Measurements from ENCODE around the gene AGXT. TPM values are rescaled to one million over a fixed set of nuclear protein-coding genes. Genes with fewer than 3 reads are reported as not detected.

AGXT gene
- total RNA-seq, 2 donors from 2014 or later = 0.59 to 3.0 TPM

GRCh38 chr2:240919161-240919781, 50.6 kb downstream of the AGXT start:
- ATAC-seq = no peak
- DNase-seq = peak; percentile 3 to 6
- intact Hi-C loops (cut with DNase I, micrococcal nuclease) = no loop called here

- peak; percentile 1 to 18 for DNase-seq
- intact Hi-C loops (cut with DNase I, micrococcal nuclease) = no loop called here
Measured at GRCh38 chr2:240919786-240920782, 51.5 kb downstream of the AGXT start.

DNA sequence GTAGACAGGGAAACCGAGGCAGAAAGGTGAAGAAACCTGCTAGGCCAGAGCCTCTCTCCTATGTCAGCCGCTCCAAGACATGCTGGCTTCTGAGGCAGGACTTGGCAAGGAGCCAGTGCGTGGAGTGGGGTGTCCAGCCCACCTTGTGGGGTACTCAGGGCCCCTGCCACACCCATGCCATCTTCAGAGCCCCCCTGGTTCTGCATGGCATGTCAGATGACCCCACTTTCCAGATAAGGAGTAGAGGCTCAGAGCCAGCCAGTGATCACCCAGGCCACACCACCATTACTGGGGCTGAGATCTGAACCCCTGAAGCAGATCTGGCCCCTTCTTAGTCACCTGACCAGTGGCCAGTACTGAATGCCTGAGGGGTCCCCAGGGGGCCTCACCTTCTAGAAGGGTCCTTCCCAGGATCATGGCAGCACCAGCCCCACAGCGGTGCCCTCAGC, 52.2 kb downstream of the AGXT start:
- intact Hi-C loops (cut with DNase I, micrococcal nuclease) = no loop called here
- no peak for ATAC-seq
- DNase-seq = peak; percentile 5 to 8

More at GRCh38 chr2:240919786-240920782, 51.5 kb downstream of the AGXT start:
- no peak for ATAC-seq

- peak; percentile 22 to 32 for DNase-seq
- no peak for ATAC-seq
- intact Hi-C loops (cut with DNase I, micrococcal nuclease) = no loop called here
Measured at GRCh38 chr2:240921311-240921994, 52.8 kb downstream of the AGXT start.

DNA sequence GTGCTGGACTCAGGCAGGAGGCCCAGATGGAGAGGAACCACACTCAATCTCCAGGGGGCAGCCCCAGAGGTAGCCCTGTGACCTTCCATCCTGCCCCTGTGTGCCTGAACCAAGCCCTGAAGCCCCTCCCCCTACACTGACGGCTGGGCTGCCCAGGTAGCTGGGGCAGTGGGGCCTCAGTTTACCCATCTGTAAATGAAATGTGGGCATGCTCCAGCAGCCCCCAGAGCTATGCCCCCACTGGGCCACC, 53.3 kb downstream of the AGXT start:
- ATAC-seq (no peak), DNase-seq (peak in 1 of 2 donors; percentile 22)
- intact Hi-C loops (cut with DNase I, micrococcal nuclease) = no loop called here

DNA sequence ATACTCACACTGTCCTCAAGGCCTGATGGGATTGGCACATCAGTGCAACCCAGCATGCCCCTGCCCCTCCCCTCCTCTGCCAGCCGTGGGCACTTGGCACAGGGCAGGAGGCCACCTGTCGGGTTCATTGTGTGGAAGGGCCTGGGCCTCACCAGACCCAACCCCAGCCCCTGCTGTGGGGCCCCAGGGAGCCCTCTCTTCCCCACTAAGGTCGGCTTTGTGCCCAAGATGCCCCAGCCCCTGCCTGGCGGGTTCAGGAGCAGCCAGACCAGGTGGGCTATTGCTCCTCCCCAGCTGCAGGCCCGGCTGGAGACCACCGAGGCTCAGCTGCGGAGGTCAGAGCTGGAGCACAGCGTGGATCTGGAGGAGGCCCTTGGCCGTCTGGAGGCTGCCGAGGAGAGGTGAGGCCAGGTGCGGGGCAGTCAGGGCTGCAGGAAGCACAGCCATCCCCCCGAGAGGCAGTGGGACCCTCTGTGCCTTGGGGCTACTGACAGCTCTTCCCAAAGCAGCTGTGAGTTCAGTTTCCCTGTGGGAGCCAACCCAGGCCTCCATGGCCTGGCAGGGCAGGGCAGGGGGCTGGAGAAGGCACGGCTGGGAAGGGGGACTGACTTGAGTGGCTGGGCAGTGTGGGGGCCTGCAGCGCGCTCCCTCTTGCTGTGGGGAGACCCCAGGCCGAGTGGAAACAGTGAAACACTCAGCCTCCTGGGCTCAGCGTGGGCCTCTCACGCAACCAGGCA, 53.8 kb downstream of the AGXT start:
- DNase-seq (peak in 1 of 2 donors; percentile 12), ATAC-seq (no peak)
- intact Hi-C loops (cut with DNase I, micrococcal nuclease) = no loop called here

- ATAC-seq (no peak), DNase-seq (peak; percentile 3 to 15)
- intact Hi-C loops (cut with DNase I, micrococcal nuclease) = no loop called here
Measured at GRCh38 chr2:240922982-240923537, 54.4 kb downstream of the AGXT start.

GRCh38 chr2:240925191-240925567, 56.6 kb downstream of the AGXT start:
- no peak for ATAC-seq
- DNase-seq = peak in 1 of 2 donors; percentile 12
- intact Hi-C loops (cut with DNase I, micrococcal nuclease) = no loop called here

DNA sequence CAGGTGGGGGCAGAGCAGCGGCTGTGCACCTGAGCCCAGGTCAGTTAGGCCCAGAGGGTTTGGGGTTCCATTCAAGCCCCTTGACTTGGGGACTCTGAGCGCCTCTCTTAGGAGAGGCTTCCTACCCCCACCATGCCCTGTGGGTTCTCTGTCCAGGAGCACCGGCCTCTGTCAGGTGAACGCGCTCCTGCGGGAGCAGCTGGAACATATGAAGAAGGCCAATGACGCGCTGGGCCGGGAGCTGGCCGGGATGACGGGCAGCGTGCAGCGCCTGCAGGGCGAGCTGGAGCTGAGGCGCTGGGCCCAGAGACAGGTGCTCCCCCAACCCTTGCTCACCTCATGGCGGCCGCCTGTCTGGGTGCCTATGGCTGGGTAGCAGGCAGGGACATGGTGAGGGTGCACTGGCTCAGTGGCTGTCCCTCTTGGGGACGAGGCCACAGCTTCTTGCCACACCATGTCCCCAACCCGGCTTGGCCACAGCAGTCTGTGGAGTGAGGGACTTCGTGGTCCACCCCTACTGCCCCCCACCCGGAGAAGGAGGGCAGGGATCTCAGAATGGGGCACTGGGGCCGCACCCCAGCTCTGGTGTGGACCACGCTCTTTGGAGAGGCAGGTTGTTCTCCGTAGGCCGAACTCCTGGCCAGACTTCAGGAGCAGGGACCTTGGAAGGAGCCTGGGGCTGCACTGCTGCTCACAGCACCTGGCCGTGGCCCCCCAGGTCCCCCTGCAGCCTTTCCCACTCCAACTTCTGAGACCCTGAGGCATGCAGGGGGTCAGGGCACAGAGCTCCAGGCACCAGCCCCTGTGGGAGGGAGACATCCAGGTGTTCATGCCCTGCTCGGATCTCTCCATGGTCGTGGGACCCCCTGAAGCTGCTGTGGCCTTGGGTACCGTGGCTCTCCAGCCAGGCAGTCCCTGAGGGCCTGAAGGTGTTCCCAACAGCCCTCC, 57.2 kb downstream of the AGXT start:
- DNase-seq (peak in 1 of 2 donors; percentile 20), ATAC-seq (no peak)
- intact Hi-C loops (cut with DNase I, micrococcal nuclease) = no loop called here

DNA sequence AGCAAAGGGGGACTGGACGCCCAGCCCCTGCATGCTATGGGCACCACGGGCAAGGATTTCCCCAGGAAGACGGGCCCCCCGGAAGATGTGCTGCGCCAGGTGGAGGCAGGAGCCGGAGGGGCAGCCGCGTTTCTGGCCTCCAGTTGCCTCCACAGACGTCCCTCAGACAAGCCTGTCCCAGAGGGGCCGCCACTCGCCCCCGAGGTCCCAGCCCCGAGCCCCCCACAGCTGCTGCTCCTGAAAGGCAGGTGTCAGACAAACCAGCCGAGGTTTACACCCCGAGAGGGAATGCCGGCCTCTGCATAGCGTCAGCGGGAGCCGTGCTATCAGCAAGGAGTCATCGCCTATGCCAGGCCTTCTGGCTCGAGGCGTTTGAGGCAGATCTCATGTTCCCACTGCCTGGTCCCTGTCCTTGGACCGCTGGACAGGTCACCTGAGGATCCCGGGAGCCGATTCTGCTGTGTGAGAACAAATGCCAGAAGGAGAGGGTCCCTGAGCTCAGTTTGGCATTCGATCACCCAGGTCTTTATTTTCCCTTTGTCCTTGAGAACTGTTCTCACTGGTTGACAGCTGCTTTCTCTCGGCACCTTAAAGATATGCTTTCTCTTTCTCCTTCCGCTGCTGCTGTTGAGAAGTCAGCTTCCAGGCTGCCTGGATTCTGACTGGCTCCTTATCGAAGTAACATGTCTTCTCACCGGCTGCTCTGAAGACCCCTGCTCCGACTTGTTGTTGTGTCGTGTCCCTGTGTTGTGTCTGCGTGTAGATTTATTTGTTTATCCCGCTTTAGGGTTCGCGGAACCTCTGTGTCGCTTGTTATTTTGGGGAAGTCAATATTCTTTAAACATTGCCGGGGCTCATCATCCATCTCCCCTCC, 58.1 kb downstream of the AGXT start:
- DNase-seq = peak; percentile 6 to 10
- intact Hi-C loops (cut with DNase I, micrococcal nuclease) = no loop called here
- ATAC-seq = no peak

- DNase-seq (no peak), ATAC-seq (no peak)
- intact Hi-C loops (cut with DNase I, micrococcal nuclease) = no loop called here
Measured at GRCh38 chr2:240927390-240927781, 58.8 kb downstream of the AGXT start.

- intact Hi-C loops (cut with DNase I, micrococcal nuclease) = no loop called here
- ATAC-seq = no peak
- peak in 1 of 2 donors; percentile 13 for DNase-seq
Measured at GRCh38 chr2:240928476-240929363, 60.1 kb downstream of the AGXT start.

DNA sequence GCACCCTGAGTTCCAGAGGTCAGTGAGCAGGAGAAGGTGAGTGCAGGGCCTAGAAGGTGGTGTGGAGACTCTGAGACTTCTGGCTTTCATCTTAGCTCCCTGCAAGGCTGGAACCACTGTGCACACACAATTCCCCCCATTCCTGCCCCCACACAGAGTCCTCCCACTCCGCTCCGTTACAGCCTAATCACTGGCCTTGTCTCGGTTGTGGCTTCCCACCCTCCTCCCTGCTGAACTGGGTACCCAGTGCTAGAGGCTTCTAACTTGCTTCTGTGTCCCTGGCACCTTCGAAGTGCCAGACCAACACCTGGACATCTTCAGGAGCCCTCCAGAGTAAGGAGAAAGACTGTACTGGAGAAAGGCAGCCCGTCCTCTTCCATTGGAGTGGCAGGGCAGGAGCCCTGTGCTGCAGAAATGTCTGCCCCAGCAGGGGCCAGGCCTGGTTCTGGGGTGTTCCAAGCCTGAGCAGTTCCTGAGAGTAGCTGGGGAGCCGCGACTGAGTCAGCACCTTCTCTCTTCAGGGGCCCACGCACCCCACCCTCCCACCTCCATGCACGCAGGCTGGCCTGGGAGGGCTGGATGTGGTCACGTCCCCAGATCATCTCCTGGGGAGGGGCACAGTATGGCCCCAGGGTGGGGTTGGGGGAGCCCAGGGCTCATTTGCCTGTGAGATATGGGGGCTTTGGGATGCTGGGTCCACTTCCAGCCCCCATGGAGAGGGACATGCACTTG, 60.9 kb downstream of the AGXT start:
- ATAC-seq = no peak
- intact Hi-C loops (cut with DNase I, micrococcal nuclease) = no loop called here
- DNase-seq = peak in 1 of 2 donors; percentile 3

Data from left colon (tissue), 2 donors.